Measurements from ENCODE around the gene TTC36. TPM values are rescaled to one million over a fixed set of nuclear protein-coding genes. Genes with fewer than 3 reads are reported as not detected.

Gene TTC36
- total and polyA plus RNA-seq, 8 donors = 0.58 to 56.8 (median 2.0) TPM; not detected in 5

- peaks cover 0 to 32% (median 20%) of the 10 kb centered on the region in 4 donors for H3K36me3 ChIP-seq
- intact Hi-C loops (cut with DNase I; ENCODE audit: low total_unique reads) = no loop called here
- no peak for DNase-seq
- no peaks in the 10 kb centered on the region for H3K9me3 ChIP-seq
- TF ChIP-seq CTCF (IDR thresholded peaks at IDR 0.05) = no peak
- no peak for TF ChIP-seq POLR2A (IDR thresholded peaks at IDR 0.05)
- no peak for TF ChIP-seq EP300 (IDR thresholded peaks at IDR 0.05)
- H3K4me1 ChIP-seq = peaks cover 5 to 38% (median 35%) of the 10 kb centered on the region in 4 donors
- no peaks in the 10 kb centered on the region for H3K27me3 ChIP-seq
- peak overlapping the region in 3 of 5 donors; percentile 28 to 87 (median 84) for H3K27ac ChIP-seq
- 72 to 83% (median 77%) methylated on average over 7 to 10 of the region's 10 CpGs; no CpG with 5 or more reads in 1 of the 5 donors for WGBS, 5 donors
- H3K4me3 ChIP-seq = peak overlapping the region; percentile 80 to 95 (median 90)
Observed at GRCh38 chr11:118532091-118532490, 4.8 kb downstream of the TTC36 start.

GRCh38 chr11:118532852-118533768 lies 5.8 kb downstream of the TTC36 start:
- intact Hi-C loops (cut with DNase I; ENCODE audit: low total_unique reads) = no loop called here
- Histone ChIP-seq H3K9me3 (no peaks in the 10 kb centered on the region), H3K36me3 (peaks cover 0 to 32% (median 20%) of the 10 kb centered on the region in 4 donors), H3K27me3 (no peaks in the 10 kb centered on the region), H3K27ac (no peak overlapping the region), H3K4me1 (peaks cover 5 to 35% (median 33%) of the 10 kb centered on the region in 4 donors), H3K4me3 (no peak overlapping the region)
- TF ChIP-seq POLR2AphosphoS5 (IDR thresholded peaks at IDR 0.05) (no peak), EP300 (IDR thresholded peaks at IDR 0.05) (no peak), POLR2A (IDR thresholded peaks at IDR 0.05) (no peak), CTCF (IDR thresholded peaks at IDR 0.05) (no peak)
- no peak for DNase-seq
- WGBS, 5 donors = 89 to 93% (median 90%) methylated on average over 10 to 19 of the region's 19 CpGs

GRCh38 chr11:118533769-118534729 lies 6.8 kb downstream of the TTC36 start:
- 66 to 74% (median 71%) methylated on average over 20 to 27 of the region's 27 CpGs for WGBS, 5 donors
- intact Hi-C loops (cut with DNase I; ENCODE audit: low total_unique reads) = no loop called here
- peaks cover 0 to 32% (median 20%) of the 10 kb centered on the region in 4 donors for H3K36me3 ChIP-seq
- DNase-seq = peak in 1 of 2 donors; percentile 69
- H3K27me3 ChIP-seq = no peaks in the 10 kb centered on the region
- H3K27ac ChIP-seq = no peak overlapping the region
- no peak overlapping the region for H3K4me3 ChIP-seq
- H3K9me3 ChIP-seq = no peaks in the 10 kb centered on the region
- peaks cover 5 to 35% (median 29%) of the 10 kb centered on the region in 4 donors for H3K4me1 ChIP-seq
- TF ChIP-seq POLR2A (IDR thresholded peaks at IDR 0.05) (no peak), CTCF (IDR thresholded peaks at IDR 0.05) (no peak), POLR2AphosphoS5 (IDR thresholded peaks at IDR 0.05) (no peak), EP300 (IDR thresholded peaks at IDR 0.05) (no peak)

GRCh38 chr11:118535261-118535660 lies 8.0 kb downstream of the TTC36 start:
- 76 to 86% (median 80%) methylated on average over 7 to 9 of the region's 9 CpGs for WGBS, 5 donors
- H3K36me3 ChIP-seq = peaks cover 0 to 32% (median 20%) of the 10 kb centered on the region in 4 donors
- no peak overlapping the region for H3K4me3 ChIP-seq
- no peaks in the 10 kb centered on the region for H3K27me3 ChIP-seq
- intact Hi-C loops (cut with DNase I; ENCODE audit: low total_unique reads) = no loop called here
- DNase-seq = no peak
- TF ChIP-seq POLR2AphosphoS5 (IDR thresholded peaks at IDR 0.05) (no peak), CTCF (IDR thresholded peaks at IDR 0.05) (no peak), EP300 (IDR thresholded peaks at IDR 0.05) (no peak), POLR2A (IDR thresholded peaks at IDR 0.05) (no peak)
- no peaks in the 10 kb centered on the region for H3K9me3 ChIP-seq
- H3K4me1 ChIP-seq = peaks cover 1 to 24% (median 17%) of the 10 kb centered on the region in 4 donors
- H3K27ac ChIP-seq = no peak overlapping the region

All from stomach (tissue), 9 donors.